Measurements from ENCODE around the gene AMACR.

GRCh38 chr5:34009610-34010009 is 1.8 kb upstream of the AMACR start:
- TF ChIP-seq SRF (IDR thresholded peaks at IDR 0.05; ENCODE audit: low read depth, low read length) (no peak), MIER3 (CRISPR knock-in tag; IDR thresholded peaks at IDR 0.05; ENCODE audit: borderline replicate concordance) (no peak), PATZ1 (CRISPR knock-in tag; IDR thresholded peaks at IDR 0.05) (no peak), ZNF275 (CRISPR knock-in tag; IDR thresholded peaks at IDR 0.05; ENCODE audit: borderline replicate concordance) (no peak), ZNF20 (CRISPR knock-in tag; IDR thresholded peaks at IDR 0.05) (no peak), CHCHD3 (CRISPR knock-in tag; IDR thresholded peaks at IDR 0.05) (no peak), SMAD1 (CRISPR knock-in tag; IDR thresholded peaks at IDR 0.05; ENCODE audit: borderline replicate concordance, low read depth) (no peak), CTCF (CRISPR knock-in tag; IDR thresholded peaks at IDR 0.05) (no peak), ZNF761 (CRISPR knock-in tag; conservative IDR thresholded peaks at IDR 0.05) (no peak)
